ENCODE measurements around the gene MIA3.
"Not testable (repeated sequence)": the region's sequence is repeated elsewhere in the genome, so short reads cannot be mapped to it uniquely, and the experiment has no call there.

MIA3 gene

GRCh38 chr1:222618001-222618879 lies at the start of gene MIA3:
TSS of gene MIA3 (plus strand) at chr1:222618097. CDS start at chr1:222618111, 14 bp downstream.
- H3K27ac ChIP-seq, result peak within 1 kb of the TSS; percentile 44 to 95 (median 86)
- peak within 1 kb of the TSS; percentile 92 to 99 (median 97) for H3K4me3 ChIP-seq

GRCh38 chr1:222570837-222571236 lies 47.1 kb upstream of the MIA3 start:
- no peak overlapping the region for H3K4me3 ChIP-seq

GRCh38 chr1:222579316-222579715 lies 38.6 kb upstream of the MIA3 start:
- Histone ChIP-seq H3K4me3 (no peak overlapping the region), H3K27ac (no peak overlapping the region)

More at GRCh38 chr1:222570837-222571236, 47.1 kb upstream of the MIA3 start:
- no peak overlapping the region for H3K27ac ChIP-seq

- Histone ChIP-seq H3K27ac (no peak overlapping the region), H3K4me3 (no peak overlapping the region)
These were observed 35.7 kb upstream of the MIA3 start for GRCh38 chr1:222582099-222582774.

GRCh38 chr1:222583079-222583478 lies 34.8 kb upstream of the MIA3 start:
- no peak overlapping the region for H3K4me3 ChIP-seq
- no peak overlapping the region for H3K27ac ChIP-seq

- Histone ChIP-seq H3K4me3 (no peak overlapping the region), H3K27ac (no peak overlapping the region)
These were observed 31.1 kb upstream of the MIA3 start for GRCh38 chr1:222586842-222587241.

GRCh38 chr1:222588135-222588534 lies 29.8 kb upstream of the MIA3 start:
- H3K27ac ChIP-seq, result no peak overlapping the region
- no peak overlapping the region for H3K4me3 ChIP-seq

- peak within 1 kb of the TSS; percentile 38 to 69 (median 58) for H3K4me3 ChIP-seq
- H3K27ac ChIP-seq, result peak within 1 kb of the TSS; percentile 27 to 90 (median 77)
These were observed 28.2 kb upstream of the MIA3 start, which contains the start of gene TAF1A for GRCh38 chr1:222589462-222590302. TSS of gene TAF1A (minus strand) at chr1:222589933.

GRCh38 chr1:222592171-222592570 lies 25.7 kb upstream of the MIA3 start:
- H3K4me3 ChIP-seq, result no peak overlapping the region
- no peak overlapping the region for H3K27ac ChIP-seq

- Histone ChIP-seq H3K4me3 (no peak overlapping the region), H3K27ac (no peak overlapping the region)
These were observed 23.1 kb upstream of the MIA3 start for GRCh38 chr1:222594789-222595188.

- H3K27ac ChIP-seq, result no peak overlapping the region
- no peak overlapping the region for H3K4me3 ChIP-seq
These were observed 21.2 kb upstream of the MIA3 start for GRCh38 chr1:222596696-222597095.

GRCh38 chr1:222600281-222600680 lies 17.6 kb upstream of the MIA3 start:
- no peak overlapping the region for H3K27ac ChIP-seq
- H3K4me3 ChIP-seq, result no peak overlapping the region

GRCh38 chr1:222601257-222601656 lies 16.6 kb upstream of the MIA3 start:
- H3K4me3 ChIP-seq, result no peak overlapping the region

GRCh38 chr1:222606757-222607156 lies 11.1 kb upstream of the MIA3 start:
- Histone ChIP-seq H3K27ac (no peak overlapping the region), H3K4me3 (no peak overlapping the region)

More at GRCh38 chr1:222601257-222601656, 16.6 kb upstream of the MIA3 start:
- no peak overlapping the region for H3K27ac ChIP-seq

GRCh38 chr1:222609111-222609510 lies 8.8 kb upstream of the MIA3 start:
- not testable (repeated sequence) for H3K27ac ChIP-seq, H3K4me3 ChIP-seq

GRCh38 chr1:222610728-222611127 lies 7.2 kb upstream of the MIA3 start:
- Histone ChIP-seq H3K27ac (no peak overlapping the region), H3K4me3 (no peak overlapping the region)

GRCh38 chr1:222613627-222614026 lies 4.3 kb upstream of the MIA3 start:
- no peak overlapping the region for H3K4me3 ChIP-seq
- no peak overlapping the region for H3K27ac ChIP-seq

- Histone ChIP-seq H3K4me3 (no peak overlapping the region), H3K27ac (peak overlapping the region in 4 of 21 experiments; percentile 45 to 88 (median 69))
These were observed 1.4 kb upstream of the MIA3 start for GRCh38 chr1:222616525-222616924.

GRCh38 chr1:222617367-222617951 lies 438 bp upstream of the MIA3 start:
- Histone ChIP-seq H3K4me3 (peak overlapping the region; percentile 46 to 99 (median 97)), H3K27ac (peak overlapping the region in 20 of 21 experiments; percentile 4 to 88 (median 62))
